T-helper 1 cell treated with Interleukin-12 subunit alpha and Interleukin-12 subunit beta and Interleukin-4 antibody, amounts not matched to agents 30 ng/mL and 1 ng/mL, for 36 hours (primary cell): ENCODE data around the gene FNBP1L. TPM values are rescaled to one million over a fixed set of nuclear protein-coding genes. Genes with fewer than 3 reads are reported as not detected.
"Not testable (repeated sequence)": the region's sequence is repeated elsewhere in the genome, so short reads cannot be mapped to it uniquely, and the experiment has no call there.

Source experiments
- intact Hi-C: fragments of 100-400 bp; cut with micrococcal nuclease; formaldehyde crosslinking; loops from one replicate; pipeline ENCODE4 v1.15.1; 2024
- total RNA-seq: library from RNA; stranded (reverse); gene quantifications from 2 replicates; pipeline ENCODE4 v1.2.3, GENCODE V29; 2022

Gene FNBP1L
- total RNA-seq, 1 donor from 2014 or later = 0.10 TPM

- intact Hi-C loops = loop anchor here (10.0 kb wide), 1 partner anchor 357 kb away; no protein-coding TSS in a partner anchor
Observed at GRCh38 chr1:93442008-93442666, 5.8 kb upstream of the FNBP1L start.

- intact Hi-C loops = loop anchor here (10.0 kb wide), 1 partner anchor 358 kb away; no protein-coding TSS in a partner anchor
Observed at GRCh38 chr1:93442741-93443140, 5.2 kb upstream of the FNBP1L start.

- intact Hi-C loops = loop anchor here (10.0 kb wide), 1 partner anchor 359 kb away; no protein-coding TSS in a partner anchor
Observed at GRCh38 chr1:93443454-93443853, 4.5 kb upstream of the FNBP1L start.

GRCh38 chr1:93446837-93447451, 974 bp upstream of the FNBP1L start:
- intact Hi-C loops = loop anchor here (10.0 kb wide), 1 partner anchor 362 kb away; no protein-coding TSS in a partner anchor

GRCh38 chr1:93448292-93448982, 519 bp downstream of the FNBP1L start:
- intact Hi-C loops = loop anchor here (10.0 kb wide), 1 partner anchor 364 kb away; no protein-coding TSS in a partner anchor

GRCh38 chr1:93448983-93449804, 1.3 kb downstream of the FNBP1L start:
- intact Hi-C loops = loop anchor here (10.0 kb wide), 1 partner anchor 364 kb away; no protein-coding TSS in a partner anchor

- intact Hi-C loops = no loop called here
Observed at GRCh38 chr1:93450321-93450720, 2.4 kb downstream of the FNBP1L start.

GRCh38 chr1:93453911-93454310, 6.0 kb downstream of the FNBP1L start:
- intact Hi-C loops = no loop called here

- intact Hi-C loops = no loop called here
Observed at GRCh38 chr1:93459126-93459525, 11.2 kb downstream of the FNBP1L start.

- intact Hi-C loops = no loop called here
Observed at GRCh38 chr1:93461236-93461635, 13.3 kb downstream of the FNBP1L start.

- intact Hi-C loops = no loop called here
Observed at GRCh38 chr1:93463960-93464359, 16.0 kb downstream of the FNBP1L start.

GRCh38 chr1:93465371-93466082, 17.6 kb downstream of the FNBP1L start:
- intact Hi-C loops = not testable (repeated sequence)

- intact Hi-C loops = no loop called here
Observed at GRCh38 chr1:93467606-93468005, 19.7 kb downstream of the FNBP1L start.

GRCh38 chr1:93468662-93469061, 20.7 kb downstream of the FNBP1L start:
- intact Hi-C loops = no loop called here

- intact Hi-C loops = not testable (repeated sequence)
Observed at GRCh38 chr1:93469223-93469622, 21.3 kb downstream of the FNBP1L start.

- intact Hi-C loops = no loop called here
Observed at GRCh38 chr1:93471284-93471683, 23.4 kb downstream of the FNBP1L start.

GRCh38 chr1:93471911-93472310, 24.0 kb downstream of the FNBP1L start:
- intact Hi-C loops = no loop called here

- intact Hi-C loops = no loop called here
Observed at GRCh38 chr1:93474321-93474720, 26.4 kb downstream of the FNBP1L start.

- intact Hi-C loops = no loop called here
Observed at GRCh38 chr1:93475681-93476080, 27.8 kb downstream of the FNBP1L start.

- intact Hi-C loops = not testable (repeated sequence)
Observed at GRCh38 chr1:93479133-93479745, 31.3 kb downstream of the FNBP1L start.
